GM12874 (cell line): ENCODE measurements around the gene GHR.

Source experiments
- CTCF ChIP-seq: IDR thresholded peaks from 2 replicates; pipeline ENCODE4 v1.5.1; 2011; ENCODE audit warnings: low read depth, mild to moderate bottlenecking, control low read depth, low read length, moderate library complexity; ENCODE audit not compliant: insufficient read depth

Gene GHR

GRCh38 chr5:42749020-42749419, 325.8 kb downstream of the GHR start:
- TF ChIP-seq CTCF, result no peak

GRCh38 chr5:42750507-42750906, 327.3 kb downstream of the GHR start:
- TF ChIP-seq CTCF, result no peak

- no peak for TF ChIP-seq CTCF
These were observed 327.8 kb downstream of the GHR start for GRCh38 chr5:42751044-42751443.

GRCh38 chr5:42753099-42753498, 329.9 kb downstream of the GHR start:
- no peak for TF ChIP-seq CTCF

- no peak for TF ChIP-seq CTCF
These were observed 333.7 kb downstream of the GHR start, which contains the start of gene CCDC152 for GRCh38 chr5:42756606-42757601. CCDC152 (plus strand) TSS chr5:42756818; CDS start chr5:42759122, 2,304 bp downstream.

- no peak for TF ChIP-seq CTCF
These were observed 336.2 kb downstream of the GHR start for GRCh38 chr5:42759456-42759855.

- no peak for TF ChIP-seq CTCF
These were observed 337.2 kb downstream of the GHR start for GRCh38 chr5:42760426-42760825.
